A549 (cell line): ENCODE results near the gene MANF. TPM values are rescaled to one million over a fixed set of nuclear protein-coding genes. Genes with fewer than 3 reads are reported as not detected.

Experiments used
- ATAC-seq, 2 experiments: fragments of 200-7000 bp in 1 of 2; fragments of >200 bp in 1 of 2; cut with Nextera tagmentation in 1 of 2; cut with Tn5 transposase in 1 of 2; 3 replicates each; pipeline versions ENCODE4 v1.8.0 to v1.9.1; 2018 to 2020; ENCODE audit warnings: mild to moderate bottlenecking in 1 of 2, moderate library complexity in 1 of 2
- CTCF ChIA-PET: fragments of 300-600 bp; sonication (Branson Sonifier 250); formaldehyde crosslinking; extraction: SDS; loops from one replicate; lab custom pipeline; 2021; ENCODE audit warnings: antibody characterized with exemption, inconsistent platforms; lab: Yijun Ruan, JAX
- POLR2A ChIA-PET: fragments of 350-600 bp; formaldehyde crosslinking; extraction: SDS; loops from one replicate; lab custom pipeline; 2021; ENCODE audit warnings: antibody characterized with exemption, inconsistent platforms; lab: Yijun Ruan, JAX
- DNase-seq, 2 experiments: peaks; one replicate each; pipeline versions ENCODE4 v3.0.0 to v3.0.0-alpha.2; 2011 to 2016; ENCODE audit warnings: low read depth in 1 of 2, low spot score in 1 of 2
- FAIRE-seq: peaks from 2 replicates; lab custom pipeline; 2011; peaks lifted over from hg19 to GRCh38; lab: Jason Lieb, UNC
- H3K27ac ChIP-seq, 2 experiments: fragments of >200 bp; sonication (Bioruptor Twin); formaldehyde crosslinking; 3 replicates each; pipeline ENCODE4 v1.5.1; 2016 to 2017
- H3K4me1 ChIP-seq: fragments of >200 bp; sonication (Bioruptor Twin); formaldehyde crosslinking; 3 replicates; pipeline ENCODE4 v1.6.1; 2016
- H3K4me2 ChIP-seq: fragments of >200 bp; sonication (Bioruptor Twin); formaldehyde crosslinking; 3 replicates; pipeline ENCODE4 v1.6.1; 2016
- H3K4me3 ChIP-seq: fragments of >200 bp; sonication (Bioruptor Twin); formaldehyde crosslinking; 3 replicates; pipeline ENCODE4 v1.5.1; 2016
- H3K9me3 ChIP-seq: fragments of >200 bp; sonication (Bioruptor Twin); formaldehyde crosslinking; 3 replicates; pipeline ENCODE4 v1.6.1; 2016
- CHD4 ChIP-seq: fragments of 200-600 bp; sonication (generic); IDR thresholded peaks from 2 replicates; pipeline ENCODE4 v1.6.1; 2016; ENCODE audit warnings: antibody characterized with exemption, mild to moderate bottlenecking, borderline replicate concordance
- EHF ChIP-seq: fragments of 250-450 bp; sonication (Bioruptor Pico); IDR thresholded peaks from 2 replicates; pipeline ENCODE4 v1.5.0; 2020; ENCODE audit warnings: mild to moderate bottlenecking
- ESRRA ChIP-seq: fragments of 150-350 bp; IDR thresholded peaks from 2 replicates; pipeline ENCODE4 v1.6.1; 2014; ENCODE audit warnings: mild to moderate bottlenecking, low read length, borderline replicate concordance
- FOSL2 ChIP-seq, 2 experiments: fragments of 450-650 bp in 1 of 2; fragments of >200 bp in 1 of 2; sonication (Bioruptor Twin) in 1 of 2; formaldehyde crosslinking; IDR thresholded peaks; 2 replicates each; pipeline versions ENCODE4 v1.5.0 to v1.6.1; 2016 to 2020; ENCODE audit warnings: mild to moderate bottlenecking in 1 of 2, moderate library complexity in 1 of 2
- FOXS1 ChIP-seq: fragments of 250-450 bp; sonication (Bioruptor Pico); IDR thresholded peaks from 2 replicates; pipeline ENCODE4 v1.5.0; 2020; ENCODE audit warnings: mild to moderate bottlenecking, moderate library complexity
- GATA3 ChIP-seq: IDR thresholded peaks from 2 replicates; pipeline ENCODE4 v1.6.1; 2012; ENCODE audit warnings: borderline replicate concordance
- HDAC2 ChIP-seq: fragments of 200-600 bp; sonication (generic); IDR thresholded peaks from 2 replicates; pipeline ENCODE4 v1.6.1; 2016
- HOXA7 ChIP-seq: fragments of 250-450 bp; sonication (Bioruptor Pico); IDR thresholded peaks from 2 replicates; pipeline ENCODE4 v1.5.0; 2020; ENCODE audit warnings: mild to moderate bottlenecking, moderate library complexity
- HOXB13 ChIP-seq: fragments of 250-450 bp; sonication (Bioruptor Pico); IDR thresholded peaks from 2 replicates; pipeline ENCODE4 v1.5.0; 2020; ENCODE audit warnings: low read depth, mild to moderate bottlenecking, moderate library complexity
- HOXB5 ChIP-seq: fragments of 250-450 bp; sonication (Bioruptor Pico); IDR thresholded peaks from 2 replicates; pipeline ENCODE4 v1.5.0; 2020; ENCODE audit warnings: mild to moderate bottlenecking, moderate library complexity
- JUN ChIP-seq, 2 experiments: fragments of >200 bp; sonication (Bioruptor Twin); formaldehyde crosslinking; IDR thresholded peaks; 2 replicates in 1 of 2; 3 replicates in 1 of 2; pipeline ENCODE4 v1.6.1; 2016 to 2017
- KDM1A ChIP-seq: fragments of 200-600 bp; sonication (generic); IDR thresholded peaks from 2 replicates; pipeline ENCODE4 v1.6.1; 2016; ENCODE audit warnings: low read depth, mild to moderate bottlenecking
- MYC ChIP-seq: IDR thresholded peaks from 2 replicates; pipeline ENCODE4 v1.6.1; 2012; ENCODE audit warnings: mild to moderate bottlenecking, inconsistent platforms, low read length, improper control_type of control experiment, borderline replicate concordance
- NFE2L2 ChIP-seq: fragments of 150-350 bp; conservative IDR thresholded peaks from 2 replicates; pipeline ENCODE4 v1.6.1; 2014; ENCODE audit warnings: low read length
- NPAS2 ChIP-seq: fragments of 250-450 bp; sonication (Bioruptor Pico); IDR thresholded peaks from 2 replicates; pipeline ENCODE4 v1.8.0; 2022; ENCODE audit warnings: mild to moderate bottlenecking, moderate library complexity, borderline replicate concordance
- POLR2A ChIP-seq: IDR thresholded peaks from 2 replicates; pipeline ENCODE4 v1.6.1; 2012; ENCODE audit warnings: mild to moderate bottlenecking, low read length
- RAD21 ChIP-seq, 2 experiments: fragments of >200 bp in 1 of 2; sonication (Bioruptor Twin) in 1 of 2; formaldehyde crosslinking in 1 of 2; IDR thresholded peaks in 1 of 2; conservative IDR thresholded peaks in 1 of 2; 2 replicates in 1 of 2; 3 replicates in 1 of 2; pipeline ENCODE4 v1.6.1; 2012 to 2018; ENCODE audit warnings: inconsistent platforms in 1 of 2
- RFX5 ChIP-seq: fragments of 450-650 bp; IDR thresholded peaks from 2 replicates; pipeline ENCODE4 v1.7.1; 2014; ENCODE audit warnings: antibody characterized with exemption, mild to moderate bottlenecking, moderate library complexity
- SREBF2 ChIP-seq: fragments of 450-650 bp; IDR thresholded peaks from 2 replicates; pipeline ENCODE4 v1.6.1; 2014; ENCODE audit warnings: mild to moderate bottlenecking, moderate library complexity
- TFCP2L1 ChIP-seq: fragments of 250-450 bp; sonication (Bioruptor Pico); IDR thresholded peaks from 2 replicates; pipeline ENCODE4 v1.5.0; 2021; ENCODE audit warnings: mild to moderate bottlenecking
- ZNF302 ChIP-seq: fragments of 250-450 bp; sonication (Bioruptor Pico); IDR thresholded peaks from 2 replicates; pipeline ENCODE4 v1.9.0; 2021; ENCODE audit warnings: inconsistent platforms, mild to moderate bottlenecking, moderate library complexity
- ZSCAN20 ChIP-seq: fragments of 250-450 bp; sonication (Bioruptor Pico); IDR thresholded peaks from 2 replicates; pipeline ENCODE4 v1.8.0; 2022; ENCODE audit warnings: mild to moderate bottlenecking, moderate library complexity
- WGBS: methylation state at CpG from one replicate; pipeline ENCODE4 v1.1.6; 2017; ENCODE audit errors: missing lambda C conversion rate; 5-methylcytosine and 5-hydroxymethylcytosine counted together
- polyA plus RNA-seq, 4 experiments: library from polyadenylated mRNA; depleted of rRNA in 3 of 4; stranded (reverse); fragments of >200 nt; fragmentation: RNase III in 1 of 4; extraction: RNeasy Plus Mini Kit Qiagen cat#74134 plus additional on column Dnase treatment in 1 of 4; gene quantifications; 2 replicates in 3 of 4; 3 replicates in 1 of 4; pipeline ENCODE4 v1.2.3, GENCODE V29; 2011 to 2017
- TF ChIP-seq, protein P1 (sequence below): fragments of 200-600 bp; sonication (generic); IDR thresholded peaks from 2 replicates; pipeline ENCODE4 v1.6.1; 2016; ENCODE audit warnings: antibody characterized with exemption, mild to moderate bottlenecking, moderate library complexity
- TF ChIP-seq, protein P2 (sequence below): IDR thresholded peaks from 2 replicates; pipeline ENCODE4 v1.6.1; 2012
- TF ChIP-seq, protein P3 (sequence below): fragments of >200 bp; sonication (Bioruptor Twin); formaldehyde crosslinking; IDR thresholded peaks from 2 replicates; pipeline ENCODE4 v1.6.1; 2016

MANF gene
- polyA plus RNA-seq, 2 of the 4 experiments (the other 2 are of a cell fraction): 67.8 to 84.9 TPM

DNA sequence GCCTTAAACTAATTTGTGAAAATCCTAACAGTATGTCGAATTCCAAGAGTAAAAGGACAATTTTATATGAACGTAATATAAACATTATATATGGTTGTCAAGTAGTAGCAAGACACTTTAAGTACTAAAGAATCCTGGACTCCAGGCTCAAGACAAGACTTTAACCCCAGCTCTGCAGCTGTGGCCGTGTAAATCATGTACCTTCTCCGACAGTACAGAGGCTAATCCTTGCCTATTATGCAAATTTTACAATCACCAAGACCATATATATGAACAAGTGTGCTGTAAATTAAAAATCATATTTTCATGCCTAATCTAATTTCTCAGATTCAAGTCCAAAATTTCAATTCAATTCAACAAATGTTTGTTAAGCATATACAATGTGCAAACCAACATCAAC lies 41.8 kb downstream of the MANF start:
- Histone ChIP-seq H3K4me3 (no peak overlapping the region), H3K4me1 (no peaks in the 10 kb centered on the region), H3K27ac (no peak overlapping the region)
- CTCF ChIA-PET: interaction anchor here (1.8 kb wide), 1 partner anchor 811 kb away, joined by 5 read pairs; no protein-coding TSS in a partner anchor
- no peak for DNase-seq
- 90% methylated on average over 4 of the region's 4 CpGs for WGBS
- TF ChIP-seq RAD21 (conservative IDR thresholded peaks at IDR 0.05 in 1 of 2, IDR thresholded peaks at IDR 0.05 in 1 of 2): no peak
- TF ChIP-seq, protein P1, sequence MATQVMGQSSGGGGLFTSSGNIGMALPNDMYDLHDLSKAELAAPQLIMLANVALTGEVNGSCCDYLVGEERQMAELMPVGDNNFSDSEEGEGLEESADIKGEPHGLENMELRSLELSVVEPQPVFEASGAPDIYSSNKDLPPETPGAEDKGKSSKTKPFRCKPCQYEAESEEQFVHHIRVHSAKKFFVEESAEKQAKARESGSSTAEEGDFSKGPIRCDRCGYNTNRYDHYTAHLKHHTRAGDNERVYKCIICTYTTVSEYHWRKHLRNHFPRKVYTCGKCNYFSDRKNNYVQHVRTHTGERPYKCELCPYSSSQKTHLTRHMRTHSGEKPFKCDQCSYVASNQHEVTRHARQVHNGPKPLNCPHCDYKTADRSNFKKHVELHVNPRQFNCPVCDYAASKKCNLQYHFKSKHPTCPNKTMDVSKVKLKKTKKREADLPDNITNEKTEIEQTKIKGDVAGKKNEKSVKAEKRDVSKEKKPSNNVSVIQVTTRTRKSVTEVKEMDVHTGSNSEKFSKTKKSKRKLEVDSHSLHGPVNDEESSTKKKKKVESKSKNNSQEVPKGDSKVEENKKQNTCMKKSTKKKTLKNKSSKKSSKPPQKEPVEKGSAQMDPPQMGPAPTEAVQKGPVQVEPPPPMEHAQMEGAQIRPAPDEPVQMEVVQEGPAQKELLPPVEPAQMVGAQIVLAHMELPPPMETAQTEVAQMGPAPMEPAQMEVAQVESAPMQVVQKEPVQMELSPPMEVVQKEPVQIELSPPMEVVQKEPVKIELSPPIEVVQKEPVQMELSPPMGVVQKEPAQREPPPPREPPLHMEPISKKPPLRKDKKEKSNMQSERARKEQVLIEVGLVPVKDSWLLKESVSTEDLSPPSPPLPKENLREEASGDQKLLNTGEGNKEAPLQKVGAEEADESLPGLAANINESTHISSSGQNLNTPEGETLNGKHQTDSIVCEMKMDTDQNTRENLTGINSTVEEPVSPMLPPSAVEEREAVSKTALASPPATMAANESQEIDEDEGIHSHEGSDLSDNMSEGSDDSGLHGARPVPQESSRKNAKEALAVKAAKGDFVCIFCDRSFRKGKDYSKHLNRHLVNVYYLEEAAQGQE: no peak
- no peak for TF ChIP-seq HOXA7 (CRISPR knock-in tag)
- TF ChIP-seq ZSCAN20: no peak
- TF ChIP-seq TFCP2L1 (CRISPR knock-in tag): no peak
- no peak for TF ChIP-seq CHD4
- TF ChIP-seq NPAS2 (CRISPR knock-in tag): no peak
- TF ChIP-seq ESRRA: no peak
- TF ChIP-seq, all 56 proteins: peak for 0
- FAIRE-seq (no peak), ATAC-seq (no peak)
- no peak overlapping the region for H3K4me2 ChIP-seq
- POLR2A ChIA-PET: no interaction called here
- no peaks in the 10 kb centered on the region for H3K9me3 ChIP-seq

DNA sequence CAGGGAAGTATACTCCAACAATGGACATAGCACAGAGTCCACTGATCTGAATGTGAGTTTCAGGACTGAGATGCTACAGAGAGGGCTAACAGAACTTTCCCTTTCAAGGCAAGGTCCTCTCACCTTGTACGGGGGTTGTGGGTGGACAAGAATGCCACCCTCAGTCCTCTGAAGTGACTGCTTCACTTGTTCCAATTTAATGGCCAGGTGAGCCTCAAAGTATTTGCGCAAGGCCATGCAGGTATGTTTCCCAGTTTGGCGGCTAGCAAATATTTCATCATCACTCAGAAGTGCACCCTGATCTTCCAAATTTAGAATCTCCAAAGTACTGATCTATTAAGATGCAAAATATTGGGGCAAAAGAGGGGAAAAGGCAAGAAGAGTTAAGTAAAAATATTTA lies 44.0 kb downstream of the MANF start:
- FAIRE-seq (no peak), DNase-seq (no peak), ATAC-seq (no peak)
- Histone ChIP-seq H3K4me1 (no peaks in the 10 kb centered on the region), H3K27ac (no peak overlapping the region), H3K4me2 (no peak overlapping the region), H3K9me3 (no peaks in the 10 kb centered on the region), H3K4me3 (no peak overlapping the region)
- no peak for TF ChIP-seq GATA3
- TF ChIP-seq ZNF302 (CRISPR knock-in tag): no peak
- TF ChIP-seq HOXB5: no peak
- no peak for TF ChIP-seq MYC
- no peak for TF ChIP-seq RFX5
- TF ChIP-seq FOSL2 (IDR thresholded peaks at IDR 0.05): no peak
- no peak for TF ChIP-seq FOSL2 (CRISPR knock-in tag; IDR thresholded peaks at IDR 0.05)
- no peak for TF ChIP-seq FOXS1
- no peak for TF ChIP-seq HOXB13
- no peak for TF ChIP-seq HOXA7 (CRISPR knock-in tag)
- TF ChIP-seq JUN (IDR thresholded peaks at IDR 0.05): no peak
- TF ChIP-seq HDAC2: no peak
- ChIA-PET CTCF (interaction anchor here (1.3 kb wide), 1 partner anchor 39 kb away, joined by 4 read pairs; no protein-coding TSS in a partner anchor), POLR2A (no interaction called here)
- 90% methylated on average over 3 of the region's 3 CpGs for WGBS

DNA sequence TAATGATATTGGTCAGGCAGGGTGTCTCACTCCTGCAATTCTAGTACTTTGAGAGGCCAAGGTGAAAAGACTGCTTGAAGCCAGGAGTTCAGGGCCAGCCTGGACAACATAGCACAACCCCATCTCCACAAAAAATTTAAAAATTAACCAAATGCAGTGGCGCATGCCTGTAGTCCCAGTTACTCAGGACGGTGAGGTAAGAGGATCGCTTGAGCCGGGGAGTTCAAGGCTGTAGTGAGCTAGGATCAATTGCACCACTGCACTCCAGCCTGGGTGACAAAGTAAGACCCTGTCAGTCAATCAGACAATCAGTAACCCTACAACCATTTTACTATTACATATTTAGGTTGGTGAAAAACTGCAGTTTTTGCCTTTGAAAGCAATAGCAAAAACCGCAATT lies 49.0 kb downstream of the MANF start:
- no peak for FAIRE-seq
- H3K27ac ChIP-seq: no peak overlapping the region
- POLR2A ChIA-PET: interaction anchor here (1.4 kb wide), 1 partner anchor 65 kb away, joined by 3 read pairs; the partner anchor contains the start of gene DCAF1
- 88% methylated on average over 5 of the region's 5 CpGs for WGBS
- CTCF ChIA-PET: interaction anchor here (0.8 to 1.6 kb wide), 8 partner anchors 10 to 818 kb away, joined by 3 to 11 read pairs (median 3); no protein-coding TSS in a partner anchor
- ATAC-seq: no peak
- no peak for TF ChIP-seq ZNF302 (CRISPR knock-in tag)
- no peak for TF ChIP-seq KDM1A
- TF ChIP-seq NFE2L2: no peak
- TF ChIP-seq CHD4: no peak
- no peak for TF ChIP-seq TFCP2L1 (CRISPR knock-in tag)
- no peak for TF ChIP-seq SREBF2
- TF ChIP-seq POLR2A: no peak
- no peak for TF ChIP-seq EHF
- TF ChIP-seq, protein P2, sequence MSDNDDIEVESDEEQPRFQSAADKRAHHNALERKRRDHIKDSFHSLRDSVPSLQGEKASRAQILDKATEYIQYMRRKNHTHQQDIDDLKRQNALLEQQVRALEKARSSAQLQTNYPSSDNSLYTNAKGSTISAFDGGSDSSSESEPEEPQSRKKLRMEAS: no peak
- TF ChIP-seq, protein P3, sequence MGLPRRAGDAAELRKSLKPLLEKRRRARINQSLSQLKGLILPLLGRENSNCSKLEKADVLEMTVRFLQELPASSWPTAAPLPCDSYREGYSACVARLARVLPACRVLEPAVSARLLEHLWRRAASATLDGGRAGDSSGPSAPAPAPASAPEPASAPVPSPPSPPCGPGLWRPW: no peak
- TF ChIP-seq, all 56 proteins: peak for 0
- no peak for DNase-seq
- no peaks in the 10 kb centered on the region for H3K4me1 ChIP-seq
- H3K4me2 ChIP-seq: no peak overlapping the region
- H3K9me3 ChIP-seq: no peaks in the 10 kb centered on the region
- H3K4me3 ChIP-seq: no peak overlapping the region
